WTC11 (cell line): ENCODE data around the gene INPP4A. TPM values are rescaled to one million over a fixed set of nuclear protein-coding genes. Genes with fewer than 3 reads are reported as not detected.

Experiments used
- ATAC-seq: fragments of 200-7000 bp; cut with Tn5 transposase; 2 replicates; pipeline ENCODE4 v1.10.0; 2021; ENCODE audit warnings: mild to moderate bottlenecking, moderate library complexity
- CTCF ChIA-PET: fragments of 300-600 bp; sonication (Branson Sonifier 250); formaldehyde crosslinking; loops from one replicate; lab custom pipeline; 2021; ENCODE audit warnings: antibody characterized with exemption; lab: Charles Lee
- POLR2A ChIA-PET: fragments of 350-600 bp; sonication (Branson Sonifier 250); formaldehyde crosslinking; loops from one replicate; lab custom pipeline; 2021; ENCODE audit warnings: antibody characterized with exemption; lab: Charles Lee
- DNase-seq: peaks from one replicate; pipeline ENCODE4 v3.0.0; 2021; ENCODE audit warnings: low spot score
- H3K27ac Mint-ChIP-seq: 2 replicates; pipeline ENCODE4 v1.8.0; 2021; ENCODE audit warnings: mixed read lengths
- H3K27me3 Mint-ChIP-seq: 2 replicates; pipeline ENCODE4 v1.8.0; 2021; ENCODE audit warnings: low read depth, mild to moderate bottlenecking, moderate library complexity, mixed read lengths
- H3K36me3 Mint-ChIP-seq: 2 replicates; pipeline ENCODE4 v1.8.0; 2021; ENCODE audit warnings: mixed read lengths
- H3K4me1 Mint-ChIP-seq: 2 replicates; pipeline ENCODE4 v1.8.0; 2022; ENCODE audit warnings: mixed read lengths
- H3K4me3 Mint-ChIP-seq: 2 replicates; pipeline ENCODE4 v1.8.0; 2021; ENCODE audit warnings: mild to moderate bottlenecking, moderate library complexity, mixed read lengths
- H3K9me3 Mint-ChIP-seq: 2 replicates; pipeline ENCODE4 v1.8.0; 2021; ENCODE audit warnings: mixed read lengths
- ARID4B ChIP-seq: sonication (generic); formaldehyde crosslinking; IDR thresholded peaks from 2 replicates; pipeline ENCODE4 v1.8.0; 2023; ENCODE audit warnings: missing genetic modification reagents, mild to moderate bottlenecking, borderline replicate concordance
- CREM ChIP-seq: sonication (generic); formaldehyde crosslinking; IDR thresholded peaks from 2 replicates; pipeline ENCODE4 v1.8.1; 2022; ENCODE audit warnings: mild to moderate bottlenecking, missing genetic modification reagents, moderate library complexity
- FOXJ3 ChIP-seq: sonication (generic); formaldehyde crosslinking; IDR thresholded peaks from 2 replicates; pipeline ENCODE4 v1.9.0; 2021; ENCODE audit warnings: missing genetic modification reagents, mild to moderate bottlenecking, borderline replicate concordance
- HMGA2 ChIP-seq: fragments of 250-450 bp; sonication (Bioruptor Pico); IDR thresholded peaks from 2 replicates; pipeline ENCODE4 v1.4.0; 2021; ENCODE audit warnings: mild to moderate bottlenecking, moderate library complexity
- HMGXB4 ChIP-seq: sonication (generic); formaldehyde crosslinking; IDR thresholded peaks from 2 replicates; pipeline ENCODE4 v1.8.1; 2023; ENCODE audit warnings: mild to moderate bottlenecking, moderate library complexity, missing genetic modification reagents
- MXD4 ChIP-seq: fragments of 250-450 bp; sonication (Bioruptor Pico); IDR thresholded peaks from 2 replicates; pipeline ENCODE4 v1.8.0; 2021; ENCODE audit warnings: mild to moderate bottlenecking, moderate library complexity, borderline replicate concordance
- SMAD3 ChIP-seq: sonication (generic); formaldehyde crosslinking; IDR thresholded peaks from 2 replicates; pipeline ENCODE4 v1.8.0; 2022; ENCODE audit warnings: missing genetic modification reagents, mild to moderate bottlenecking, borderline replicate concordance
- USF2 ChIP-seq: sonication (generic); formaldehyde crosslinking; IDR thresholded peaks from 2 replicates; pipeline ENCODE4 v1.8.1; 2023; ENCODE audit warnings: mild to moderate bottlenecking, missing genetic modification reagents, moderate library complexity
- ZNF219 ChIP-seq: sonication (generic); formaldehyde crosslinking; IDR thresholded peaks from 2 replicates; pipeline ENCODE4 v1.8.0; 2023; ENCODE audit warnings: missing genetic modification reagents, mild to moderate bottlenecking, borderline replicate concordance
- ZNF263 ChIP-seq: sonication (generic); formaldehyde crosslinking; IDR thresholded peaks from 2 replicates; pipeline ENCODE4 v1.8.1; 2022; ENCODE audit warnings: low read depth, mild to moderate bottlenecking, moderate library complexity, missing genetic modification reagents
- ZNF317 ChIP-seq: sonication (generic); formaldehyde crosslinking; IDR thresholded peaks from 2 replicates; pipeline ENCODE4 v1.8.1; 2023; ENCODE audit warnings: low read depth, mild to moderate bottlenecking, moderate library complexity, missing genetic modification reagents, borderline replicate concordance
- ZNF423 ChIP-seq: fragments of 250-450 bp; sonication (Bioruptor Pico); IDR thresholded peaks from 2 replicates; pipeline ENCODE4 v2.1.2; 2022; ENCODE audit warnings: mild to moderate bottlenecking, moderate library complexity
- ZNF425 ChIP-seq: fragments of 250-450 bp; sonication (Bioruptor Pico); conservative IDR thresholded peaks from 2 replicates; pipeline ENCODE4 v1.9.0; 2021; ENCODE audit warnings: mild to moderate bottlenecking
- ZNF512 ChIP-seq: sonication (generic); formaldehyde crosslinking; IDR thresholded peaks from 2 replicates; pipeline ENCODE4 v1.8.1; 2022; ENCODE audit warnings: missing genetic modification reagents, borderline replicate concordance
- total RNA-seq: library from RNA; stranded (reverse); gene quantifications from 3 replicates; pipeline ENCODE4 v1.2.3, GENCODE V29; 2021

The INPP4A gene
- total RNA-seq, 1 experiment from 2014 or later = 38.3 TPM

- ChIA-PET CTCF (interaction anchor here (1.6 kb wide), 1 partner anchor 47 kb away, joined by 3 read pairs; no protein-coding TSS in a partner anchor), POLR2A (no interaction called here)
- H3K4me3 Mint-ChIP-seq = no peak overlapping the region
These were observed 90.1 kb downstream of the INPP4A start for GRCh38 chr2:98534761-98535160.

GRCh38 chr2:98535971-98536677 lies 91.5 kb downstream of the INPP4A start:
- peaks cover 27% of the 10 kb centered on the region for H3K36me3 Mint-ChIP-seq
- TF ChIP-seq ZNF263 (CRISPR knock-in tag) (no peak), MXD4 (no peak), ZNF425 (CRISPR knock-in tag) (no peak), CREM (no peak), HMGA2 (CRISPR knock-in tag) (no peak), SMAD3 (no peak), ZNF423 (CRISPR knock-in tag) (no peak), FOXJ3 (CRISPR knock-in tag) (no peak), ZNF219 (CRISPR knock-in tag) (no peak), ZNF317 (no peak), USF2 (no peak)

More at GRCh38 chr2:98534761-98535160, 90.1 kb downstream of the INPP4A start:
- Mint-ChIP-seq H3K27me3 (no peaks in the 10 kb centered on the region), H3K27ac (no peak overlapping the region), H3K4me1 (no peaks in the 10 kb centered on the region), H3K9me3 (no peaks in the 10 kb centered on the region), H3K36me3 (peaks cover 16% of the 10 kb centered on the region)
- no peak for ATAC-seq
- no peak for DNase-seq
- TF ChIP-seq ARID4B (CRISPR knock-in tag) (no peak), ZNF512 (CRISPR knock-in tag) (no peak), HMGXB4 (CRISPR knock-in tag) (no peak)

More at GRCh38 chr2:98535971-98536677, 91.5 kb downstream of the INPP4A start:
- Mint-ChIP-seq H3K4me1 (no peaks in the 10 kb centered on the region), H3K27ac (no peak overlapping the region), H3K4me3 (no peak overlapping the region), H3K27me3 (no peaks in the 10 kb centered on the region), H3K9me3 (peaks cover 6% of the 10 kb centered on the region)
- POLR2A ChIA-PET = no interaction called here
- CTCF ChIA-PET = no interaction called here
- no peak for DNase-seq
- ATAC-seq = no peak
